Esophagus squamous epithelium (tissue), 4 donors: ENCODE measurements around the gene RIMBP2.

Source experiments
- POLR2A ChIP-seq, 4 donors: fragments of 450-650 bp; IDR thresholded peaks; one replicate each; pipeline ENCODE4 v1.6.1; 2017; ENCODE audit warnings: antibody characterized with exemption in 4 of 4, mild to moderate bottlenecking in 4 of 4, moderate library complexity in 3 of 4
- TF ChIP-seq, protein P1 (sequence below), 6 experiments: fragments of 450-650 bp in 4 of 6; fragments of 200-600 bp in 2 of 6; sonication (generic) in 2 of 6; IDR thresholded peaks; one replicate each; pipeline ENCODE4 v1.5.1; 2016 to 2019; ENCODE audit warnings: antibody characterized with exemption in 6 of 6, mild to moderate bottlenecking in 4 of 6, moderate library complexity in 4 of 6

GRCh38 chr12:130671556-130671955 lies 44.5 kb downstream of the RIMBP2 start:
- TF ChIP-seq POLR2A (IDR thresholded peaks at IDR 0.05) = no peak
- TF ChIP-seq, protein P1, sequence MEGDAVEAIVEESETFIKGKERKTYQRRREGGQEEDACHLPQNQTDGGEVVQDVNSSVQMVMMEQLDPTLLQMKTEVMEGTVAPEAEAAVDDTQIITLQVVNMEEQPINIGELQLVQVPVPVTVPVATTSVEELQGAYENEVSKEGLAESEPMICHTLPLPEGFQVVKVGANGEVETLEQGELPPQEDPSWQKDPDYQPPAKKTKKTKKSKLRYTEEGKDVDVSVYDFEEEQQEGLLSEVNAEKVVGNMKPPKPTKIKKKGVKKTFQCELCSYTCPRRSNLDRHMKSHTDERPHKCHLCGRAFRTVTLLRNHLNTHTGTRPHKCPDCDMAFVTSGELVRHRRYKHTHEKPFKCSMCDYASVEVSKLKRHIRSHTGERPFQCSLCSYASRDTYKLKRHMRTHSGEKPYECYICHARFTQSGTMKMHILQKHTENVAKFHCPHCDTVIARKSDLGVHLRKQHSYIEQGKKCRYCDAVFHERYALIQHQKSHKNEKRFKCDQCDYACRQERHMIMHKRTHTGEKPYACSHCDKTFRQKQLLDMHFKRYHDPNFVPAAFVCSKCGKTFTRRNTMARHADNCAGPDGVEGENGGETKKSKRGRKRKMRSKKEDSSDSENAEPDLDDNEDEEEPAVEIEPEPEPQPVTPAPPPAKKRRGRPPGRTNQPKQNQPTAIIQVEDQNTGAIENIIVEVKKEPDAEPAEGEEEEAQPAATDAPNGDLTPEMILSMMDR (IDR thresholded peaks at IDR 0.05) = no peak
